K562 (cell line): Measurements from ENCODE around the gene TRIM27. TPM values are rescaled to one million over a fixed set of nuclear protein-coding genes. Genes with fewer than 3 reads are reported as not detected.
A peak's percentile ranks its signal among the peaks of the same experiment; 100 is the strongest.

Experiments used
- CBX5 ChIP-seq: IDR thresholded peaks from 2 replicates; pipeline ENCODE4 v1.6.1; 2014; ENCODE audit warnings: low read depth, borderline replicate concordance
- ESRRA ChIP-seq: fragments of 450-650 bp; IDR thresholded peaks from 2 replicates; pipeline ENCODE4 v1.6.1; 2014; ENCODE audit warnings: low read depth, mild to moderate bottlenecking, moderate library complexity, borderline replicate concordance
- ETV1 ChIP-seq: fragments of 450-650 bp; conservative IDR thresholded peaks from 2 replicates; pipeline ENCODE4 v1.6.1; 2016; ENCODE audit warnings: missing genetic modification characterization, control low read depth, low read depth, missing compliant biosample characterization
- GATAD2A ChIP-seq: fragments of 450-650 bp; IDR thresholded peaks from 2 replicates; pipeline ENCODE4 v1.6.1; 2017
- LCOR ChIP-seq: sonication (generic); formaldehyde crosslinking; IDR thresholded peaks from 2 replicates; pipeline ENCODE4 v1.8.0; 2022; ENCODE audit warnings: mild to moderate bottlenecking, missing genetic modification reagents
- NCOA2 ChIP-seq, 2 experiments: fragments of 450-650 bp; IDR thresholded peaks; 2 replicates each; pipeline ENCODE4 v1.6.1; 2018; ENCODE audit warnings: mild to moderate bottlenecking in 2 of 2, moderate library complexity in 1 of 2; ENCODE audit not compliant: partially characterized antibody in 2 of 2
- NFATC3 ChIP-seq: fragments of 450-650 bp; IDR thresholded peaks from 2 replicates; pipeline ENCODE4 v1.6.1; 2017; ENCODE audit warnings: mild to moderate bottlenecking
- NR2C1 ChIP-seq, 2 experiments: fragments of 450-650 bp; IDR thresholded peaks; 2 replicates each; pipeline ENCODE4 v1.6.1; 2017; ENCODE audit warnings: mild to moderate bottlenecking in 2 of 2, antibody characterized with exemption in 1 of 2, inconsistent platforms in 1 of 2, missing compliant biosample characterization in 1 of 2, missing genetic modification characterization in 1 of 2
- PHF8 ChIP-seq: fragments of 200-600 bp; sonication (generic); IDR thresholded peaks from 2 replicates; pipeline ENCODE4 v1.6.1; 2012; ENCODE audit warnings: mixed run types, mild to moderate bottlenecking, inconsistent platforms, low read length, moderate library complexity, borderline replicate concordance
- PRMT5 ChIP-seq: sonication (generic); formaldehyde crosslinking; IDR thresholded peaks from 2 replicates; pipeline ENCODE4 v1.5.0; 2020; ENCODE audit warnings: missing genetic modification reagents
- PTRF ChIP-seq: fragments of 450-650 bp; IDR thresholded peaks from 2 replicates; pipeline ENCODE4 v1.6.1; 2016; ENCODE audit warnings: mild to moderate bottlenecking, missing genetic modification characterization, missing compliant biosample characterization
- SRSF3 ChIP-seq: fragments of 200-400 bp; formaldehyde crosslinking; IDR thresholded peaks from 2 replicates; pipeline ENCODE4 v1.6.1; 2016; ENCODE audit warnings: mild to moderate bottlenecking, low read length, moderate library complexity; ENCODE audit not compliant: insufficient read depth
- TCF3 ChIP-seq: sonication (generic); formaldehyde crosslinking; IDR thresholded peaks from 2 replicates; pipeline ENCODE4 v1.4.0; 2020; ENCODE audit warnings: mild to moderate bottlenecking, missing genetic modification reagents
- TRIM28 ChIP-seq: fragments of 450-650 bp; IDR thresholded peaks from 2 replicates; pipeline ENCODE4 v1.6.1; 2017
- ZFP30 ChIP-seq: fragments of 250-450 bp; sonication (Bioruptor Pico); IDR thresholded peaks from 2 replicates; pipeline ENCODE4 v1.8.0; 2022; ENCODE audit warnings: moderate library complexity, mild to moderate bottlenecking, inconsistent platforms, borderline replicate concordance
- ZNF175 ChIP-seq: fragments of 200-800 bp; sonication (Bioruptor generic); IDR thresholded peaks from 2 replicates; pipeline ENCODE4 v1.6.1; 2016; ENCODE audit warnings: low read depth, mild to moderate bottlenecking, missing genetic modification characterization, missing compliant biosample characterization
- ZNF76 ChIP-seq: fragments of 250-450 bp; sonication (Bioruptor Pico); IDR thresholded peaks from 2 replicates; pipeline ENCODE4 v1.4.0; 2020; ENCODE audit warnings: mild to moderate bottlenecking, moderate library complexity, borderline replicate concordance
- ZSCAN29 ChIP-seq: fragments of 450-650 bp; IDR thresholded peaks from 2 replicates; pipeline ENCODE4 v1.6.1; 2017
- polyA plus RNA-seq, 8 experiments: library from polyadenylated mRNA; depleted of rRNA in 4 of 8; stranded (reverse) in 5 of 8; unstranded in 3 of 8; fragments of >200 nt; fragmentation: Nextera tagmentation in 2 of 8; fragmentation: Illumina TruSeq in 1 of 8; extraction: Ambion mirVana in 2 of 8; extraction: Trizol in 1 of 8; gene quantifications; 2 replicates each; pipeline versions ENCODE4 v1.2.1 to v1.2.3, GENCODE V29; 2011 to 2014; ENCODE audit warnings: inconsistent platforms in 1 of 8, missing spikeins in 1 of 8
- total RNA-seq, 7 experiments: library from RNA; depleted of rRNA in 6 of 7; stranded (reverse); fragments of >200 nt in 6 of 7; fragmentation: Illumina TruSeq in 2 of 7; extraction: Trizol in 2 of 7; gene quantifications; 2 replicates each; pipeline versions ENCODE4 v1.2.1 to v1.2.3, GENCODE V29; 2011 to 2021; ENCODE audit warnings: low replicate concordance in 1 of 7
- TF ChIP-seq, protein P1 (sequence below): fragments of 250-450 bp; sonication (Bioruptor Pico); IDR thresholded peaks from 2 replicates; pipeline ENCODE4 v1.8.0; 2021; ENCODE audit warnings: moderate library complexity, mild to moderate bottlenecking, inconsistent platforms
- TF ChIP-seq, protein P2 (sequence below), 2 experiments: fragments of 250-450 bp in 1 of 2; fragments of 450-650 bp in 1 of 2; sonication (Bioruptor Pico) in 1 of 2; IDR thresholded peaks; 2 replicates each; pipeline versions ENCODE4 v1.6.1 to v1.8.0; 2016 to 2021; ENCODE audit warnings: mild to moderate bottlenecking in 2 of 2, moderate library complexity in 2 of 2, missing compliant biosample characterization in 1 of 2, missing genetic modification characterization in 1 of 2
- TF ChIP-seq, protein P3 (sequence below): fragments of 250-450 bp; sonication (Bioruptor Pico); IDR thresholded peaks from 2 replicates; pipeline ENCODE4 v1.4.0; 2020; ENCODE audit warnings: mild to moderate bottlenecking
- TF ChIP-seq, protein P4 (sequence below), 2 experiments: IDR thresholded peaks in 1 of 2; conservative IDR thresholded peaks in 1 of 2; 2 replicates each; pipeline ENCODE4 v1.6.1; 2016; ENCODE audit warnings: low read depth in 2 of 2, mild to moderate bottlenecking in 1 of 2, missing compliant biosample characterization in 1 of 2, missing genetic modification characterization in 1 of 2, moderate library complexity in 1 of 2

The TRIM27 gene
- total and polyA plus RNA-seq, 9 of the 15 experiments (the other 6 are each of a cell fraction or from before 2014, with no cell fraction given), result 37.7 to 235 (median 122) TPM

DNA sequence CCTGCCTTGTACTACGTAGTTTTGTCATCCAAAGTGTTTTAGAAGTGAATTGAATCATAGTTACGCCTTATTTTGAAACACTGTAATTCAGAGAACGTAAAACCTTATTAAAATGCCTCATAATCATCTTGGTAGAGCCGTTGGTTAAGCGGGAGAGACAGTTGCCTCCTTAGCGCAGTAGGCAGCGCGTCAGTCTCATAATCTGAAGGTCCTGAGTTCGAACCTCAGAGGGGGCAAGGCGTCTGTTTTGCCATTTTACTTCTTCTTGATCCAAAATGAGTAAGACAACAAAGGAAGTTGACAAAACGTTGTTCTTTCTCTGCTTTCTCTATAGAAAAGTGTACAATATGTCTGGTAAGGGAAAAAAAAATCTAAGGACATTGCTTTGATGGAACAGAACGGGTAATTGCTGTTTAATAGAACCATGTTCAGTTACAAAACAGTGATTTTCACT is 20.7 kb upstream of the TRIM27 start (continued):
- TF ChIP-seq ESRRA (peak; percentile 30; the same call in 1 of the 2 replicates), NR2C1 (IDR thresholded peaks at IDR 0.05) (no peak), NR2C1 (tag; IDR thresholded peaks at IDR 0.05) (no peak), PHF8 (no peak), PRMT5 (CRISPR knock-in tag) (no peak), TRIM28 (no peak), ZNF76 (CRISPR knock-in tag) (no peak), LCOR (peak; percentile 75), ZFP30 (CRISPR knock-in tag) (no peak), SRSF3 (no peak), TCF3 (CRISPR knock-in tag) (0 out of 2 replicates have a peak, but pooled peaks have one; percentile 5), ZNF175 (CRISPR knock-in tag) (no peak), CBX5 (no peak), NCOA2 (IDR thresholded peaks at IDR 0.05; ENCODE audit: partially characterized antibody in 2 of 2) (peak in 1 of 2 experiments; percentile 67), NFATC3 (0 out of 2 replicates have a peak, but pooled peaks have one; percentile 13), ZSCAN29 (peak; percentile 70), PTRF (no peak), GATAD2A (0 out of 2 replicates have a peak, but pooled peaks have one; percentile 43), ETV1 (0 out of 2 replicates have a peak, but pooled peaks have one; percentile 10)
- TF ChIP-seq, protein P1, sequence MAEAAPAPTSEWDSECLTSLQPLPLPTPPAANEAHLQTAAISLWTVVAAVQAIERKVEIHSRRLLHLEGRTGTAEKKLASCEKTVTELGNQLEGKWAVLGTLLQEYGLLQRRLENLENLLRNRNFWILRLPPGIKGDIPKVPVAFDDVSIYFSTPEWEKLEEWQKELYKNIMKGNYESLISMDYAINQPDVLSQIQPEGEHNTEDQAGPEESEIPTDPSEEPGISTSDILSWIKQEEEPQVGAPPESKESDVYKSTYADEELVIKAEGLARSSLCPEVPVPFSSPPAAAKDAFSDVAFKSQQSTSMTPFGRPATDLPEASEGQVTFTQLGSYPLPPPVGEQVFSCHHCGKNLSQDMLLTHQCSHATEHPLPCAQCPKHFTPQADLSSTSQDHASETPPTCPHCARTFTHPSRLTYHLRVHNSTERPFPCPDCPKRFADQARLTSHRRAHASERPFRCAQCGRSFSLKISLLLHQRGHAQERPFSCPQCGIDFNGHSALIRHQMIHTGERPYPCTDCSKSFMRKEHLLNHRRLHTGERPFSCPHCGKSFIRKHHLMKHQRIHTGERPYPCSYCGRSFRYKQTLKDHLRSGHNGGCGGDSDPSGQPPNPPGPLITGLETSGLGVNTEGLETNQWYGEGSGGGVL (CRISPR knock-in tag), result no peak
- TF ChIP-seq, protein P2, sequence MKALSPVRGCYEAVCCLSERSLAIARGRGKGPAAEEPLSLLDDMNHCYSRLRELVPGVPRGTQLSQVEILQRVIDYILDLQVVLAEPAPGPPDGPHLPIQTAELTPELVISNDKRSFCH (CRISPR knock-in tag; IDR thresholded peaks at IDR 0.05), result no peak
- TF ChIP-seq, protein P2 (tag; IDR thresholded peaks at IDR 0.05), result no peak
- TF ChIP-seq, protein P3, sequence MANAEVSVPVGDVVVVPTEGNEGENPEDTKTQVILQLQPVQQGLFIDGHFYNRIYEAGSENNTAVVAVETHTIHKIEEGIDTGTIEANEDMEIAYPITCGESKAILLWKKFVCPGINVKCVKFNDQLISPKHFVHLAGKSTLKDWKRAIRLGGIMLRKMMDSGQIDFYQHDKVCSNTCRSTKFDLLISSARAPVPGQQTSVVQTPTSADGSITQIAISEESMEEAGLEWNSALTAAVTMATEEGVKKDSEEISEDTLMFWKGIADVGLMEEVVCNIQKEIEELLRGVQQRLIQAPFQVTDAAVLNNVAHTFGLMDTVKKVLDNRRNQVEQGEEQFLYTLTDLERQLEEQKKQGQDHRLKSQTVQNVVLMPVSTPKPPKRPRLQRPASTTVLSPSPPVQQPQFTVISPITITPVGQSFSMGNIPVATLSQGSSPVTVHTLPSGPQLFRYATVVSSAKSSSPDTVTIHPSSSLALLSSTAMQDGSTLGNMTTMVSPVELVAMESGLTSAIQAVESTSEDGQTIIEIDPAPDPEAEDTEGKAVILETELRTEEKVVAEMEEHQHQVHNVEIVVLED (CRISPR knock-in tag), result no peak
- TF ChIP-seq, protein P4, sequence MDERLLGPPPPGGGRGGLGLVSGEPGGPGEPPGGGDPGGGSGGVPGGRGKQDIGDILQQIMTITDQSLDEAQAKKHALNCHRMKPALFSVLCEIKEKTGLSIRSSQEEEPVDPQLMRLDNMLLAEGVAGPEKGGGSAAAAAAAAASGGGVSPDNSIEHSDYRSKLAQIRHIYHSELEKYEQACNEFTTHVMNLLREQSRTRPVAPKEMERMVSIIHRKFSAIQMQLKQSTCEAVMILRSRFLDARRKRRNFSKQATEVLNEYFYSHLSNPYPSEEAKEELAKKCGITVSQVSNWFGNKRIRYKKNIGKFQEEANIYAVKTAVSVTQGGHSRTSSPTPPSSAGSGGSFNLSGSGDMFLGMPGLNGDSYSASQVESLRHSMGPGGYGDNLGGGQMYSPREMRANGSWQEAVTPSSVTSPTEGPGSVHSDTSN (CRISPR knock-in tag; IDR thresholded peaks at IDR 0.05; ENCODE audit: low read depth), result no peak
- TF ChIP-seq, protein P4 (tag; conservative IDR thresholded peaks at IDR 0.05; ENCODE audit: low read depth), result peak; percentile 26; the same call in 1 of the 2 replicates
